Memory B cell (primary cell): Measurements from ENCODE around the gene NR2F6.
A peak's percentile ranks its signal among the peaks of the same experiment; 100 is the strongest.
"Not testable (repeated sequence)": the region's sequence is repeated elsewhere in the genome, so short reads cannot be mapped to it uniquely, and the experiment has no call there.

Experiments used
- ATAC-seq: fragments of 150-1000 bp; cut with Tn5 transposase; 2 replicates; pipeline ENCODE4 v1.10.0; 2021; ENCODE audit warnings: low read depth, mild to moderate bottlenecking, moderate library complexity
- DNase-seq, 2 donors: peaks; one replicate each; pipeline ENCODE4 v3.0.0; 2022; ENCODE audit warnings: low spot score in 2 of 2
- H3K27ac Mint-ChIP-seq: one replicate; pipeline ENCODE4 v1.8.0; 2022; ENCODE audit warnings: mild to moderate bottlenecking, moderate library complexity, mixed read lengths
- H3K27me3 Mint-ChIP-seq: one replicate; pipeline ENCODE4 v1.8.0; 2022; ENCODE audit warnings: mixed read lengths
- H3K36me3 Mint-ChIP-seq: one replicate; pipeline ENCODE4 v1.8.0; 2022; ENCODE audit warnings: mild to moderate bottlenecking, mixed read lengths
- H3K4me1 Mint-ChIP-seq: one replicate; pipeline ENCODE4 v1.8.0; 2022; ENCODE audit warnings: mixed read lengths
- H3K4me3 Mint-ChIP-seq: one replicate; pipeline ENCODE4 v1.8.0; 2022; ENCODE audit warnings: mild to moderate bottlenecking, moderate library complexity, mixed read lengths
- H3K9me3 Mint-ChIP-seq: one replicate; pipeline ENCODE4 v1.8.0; 2022; ENCODE audit warnings: mixed read lengths

NR2F6 gene

GRCh38 chr19:17275441-17276175 is 29.9 kb upstream of the NR2F6 start:
- no peaks in the 10 kb centered on the region for H3K9me3 Mint-ChIP-seq
- no peak overlapping the region for H3K27ac Mint-ChIP-seq
- peaks cover 24% of the 10 kb centered on the region for H3K36me3 Mint-ChIP-seq
- H3K4me1 Mint-ChIP-seq, result no peaks in the 10 kb centered on the region
- no peak for ATAC-seq
- H3K4me3 Mint-ChIP-seq, result no peak overlapping the region
- no peaks in the 10 kb centered on the region for H3K27me3 Mint-ChIP-seq
- no peak for DNase-seq

DNA sequence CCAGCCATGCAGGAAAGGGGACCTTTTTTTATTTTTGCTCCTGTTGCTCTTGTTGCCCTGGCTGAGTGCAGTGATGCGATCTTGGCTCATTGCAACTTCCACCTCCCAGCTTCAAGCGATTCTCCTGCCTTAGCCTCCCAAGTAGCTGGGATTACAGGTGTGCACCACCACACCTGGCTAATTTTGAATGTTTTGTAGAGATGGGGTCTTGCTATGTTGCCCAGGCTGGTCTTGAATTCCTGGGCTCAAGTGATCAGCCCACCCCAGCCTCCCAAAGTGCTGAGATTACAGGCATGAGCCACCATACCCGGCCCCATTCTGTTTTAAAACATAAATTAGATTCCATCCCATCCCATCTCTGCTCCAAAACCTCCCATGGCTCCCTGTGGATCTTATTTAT is 29.2 kb upstream of the NR2F6 start:
- H3K27me3 Mint-ChIP-seq, ATAC-seq: not testable (repeated sequence)

DNA sequence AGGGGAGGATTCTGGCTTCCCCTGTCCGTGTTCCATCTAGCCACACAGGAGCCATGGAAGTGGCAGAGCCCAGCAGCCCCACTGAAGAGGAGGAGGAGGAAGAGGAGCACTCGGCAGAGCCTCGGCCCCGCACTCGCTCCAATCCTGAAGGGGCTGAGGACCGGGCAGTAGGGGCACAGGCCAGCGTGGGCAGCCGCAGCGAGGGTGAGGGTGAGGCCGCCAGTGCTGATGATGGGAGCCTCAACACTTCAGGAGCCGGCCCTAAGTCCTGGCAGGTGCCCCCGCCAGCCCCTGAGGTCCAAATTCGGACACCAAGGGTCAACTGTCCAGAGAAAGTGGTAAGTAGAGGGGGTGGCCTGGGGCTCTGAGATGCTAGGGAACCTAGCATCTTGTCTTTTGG is 23.0 kb upstream of the NR2F6 start:
- Mint-ChIP-seq H3K36me3 (peaks cover 8% of the 10 kb centered on the region), H3K4me1 (peaks cover 7% of the 10 kb centered on the region), H3K9me3 (no peaks in the 10 kb centered on the region), H3K4me3 (peak overlapping the region; percentile 46), H3K27me3 (no peaks in the 10 kb centered on the region), H3K27ac (no peak overlapping the region)
- no peak for DNase-seq
- no peak for ATAC-seq

More for the DNA sequence above, 29.2 kb upstream of the NR2F6 start:
- H3K4me1 Mint-ChIP-seq, H3K9me3 Mint-ChIP-seq, DNase-seq, H3K4me3 Mint-ChIP-seq, H3K27ac Mint-ChIP-seq: not testable (repeated sequence)
- H3K36me3 Mint-ChIP-seq, result peaks cover 26% of the 10 kb centered on the region

- peaks cover 7% of the 10 kb centered on the region for H3K36me3 Mint-ChIP-seq
- peak within 1 kb of the TSS; percentile 72 for H3K4me3 Mint-ChIP-seq
- DNase-seq, result peak; percentile 84 to 96
- H3K4me1 Mint-ChIP-seq, result peaks cover 7% of the 10 kb centered on the region
- no peaks in the 10 kb centered on the region for H3K9me3 Mint-ChIP-seq
- H3K27me3 Mint-ChIP-seq, result no peaks in the 10 kb centered on the region
- peak; percentile 83 for ATAC-seq
- peak within 1 kb of the TSS; percentile 66 for H3K27ac Mint-ChIP-seq
These were observed 21.5 kb upstream of the NR2F6 start, which contains the start of gene BABAM1 for GRCh38 chr19:17266975-17267788. Gene BABAM1, plus strand, starts transcription at chr19:17267443. Its CDS starts 1,364 bp downstream, at chr19:17268807.

GRCh38 chr19:17266589-17266974 is 20.9 kb upstream of the NR2F6 start:
- H3K9me3 Mint-ChIP-seq, result no peaks in the 10 kb centered on the region
- H3K27me3 Mint-ChIP-seq, result no peaks in the 10 kb centered on the region
- peak overlapping the region; percentile 72 for H3K4me3 Mint-ChIP-seq
- peak; percentile 23 for ATAC-seq
- H3K27ac Mint-ChIP-seq, result peak overlapping the region; percentile 66
- peaks cover 7% of the 10 kb centered on the region for H3K4me1 Mint-ChIP-seq
- no peak for DNase-seq
- H3K36me3 Mint-ChIP-seq, result peaks cover 6% of the 10 kb centered on the region

GRCh38 chr19:17266026-17266425 is 20.3 kb upstream of the NR2F6 start:
- peaks cover 2% of the 10 kb centered on the region for H3K36me3 Mint-ChIP-seq
- H3K9me3 Mint-ChIP-seq, result no peaks in the 10 kb centered on the region
- ATAC-seq (no peak), DNase-seq (no peak)
- no peak overlapping the region for H3K27ac Mint-ChIP-seq
- H3K4me3 Mint-ChIP-seq, result peak overlapping the region; percentile 37
- H3K4me1 Mint-ChIP-seq, result peaks cover 8% of the 10 kb centered on the region
- H3K27me3 Mint-ChIP-seq, result no peaks in the 10 kb centered on the region

DNA sequence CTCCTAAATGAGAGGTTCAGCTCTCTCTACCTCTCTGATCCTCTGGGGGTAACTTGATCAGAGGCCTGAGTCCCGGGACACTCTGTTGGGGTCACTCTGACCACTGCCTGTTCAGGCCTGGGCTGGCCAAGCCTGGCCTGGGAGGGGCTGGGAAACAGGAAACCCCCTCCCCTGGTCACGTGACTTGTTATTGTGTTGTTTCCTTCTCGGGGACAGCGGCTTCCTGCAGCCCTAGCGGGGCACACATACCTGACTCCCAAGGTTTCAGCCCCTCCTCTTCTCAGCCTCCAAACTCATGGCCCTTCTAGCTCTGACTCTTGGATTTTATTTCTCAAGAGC is 18.9 kb upstream of the NR2F6 start, which contains the start of gene USHBP1:
Gene USHBP1 (minus strand): TSS at position 105 of the 339 bp plus-strand sequence. CDS start 446 bp downstream, outside the sequence.
- Mint-ChIP-seq H3K4me1 (peaks cover 12% of the 10 kb centered on the region), H3K27ac (no peak within 1 kb of the TSS), H3K9me3 (no peaks in the 10 kb centered on the region), H3K36me3 (no peaks in the 10 kb centered on the region), H3K4me3 (no peak within 1 kb of the TSS), H3K27me3 (no peaks in the 10 kb centered on the region)
- ATAC-seq (no peak), DNase-seq (no peak)

- Mint-ChIP-seq H3K36me3 (no peaks in the 10 kb centered on the region), H3K9me3 (no peaks in the 10 kb centered on the region), H3K4me3 (no peak overlapping the region), H3K27ac (no peak overlapping the region), H3K27me3 (no peaks in the 10 kb centered on the region), H3K4me1 (peaks cover 12% of the 10 kb centered on the region)
- ATAC-seq (no peak), DNase-seq (no peak)
These were observed 18.3 kb upstream of the NR2F6 start for GRCh38 chr19:17263712-17264640.

DNA sequence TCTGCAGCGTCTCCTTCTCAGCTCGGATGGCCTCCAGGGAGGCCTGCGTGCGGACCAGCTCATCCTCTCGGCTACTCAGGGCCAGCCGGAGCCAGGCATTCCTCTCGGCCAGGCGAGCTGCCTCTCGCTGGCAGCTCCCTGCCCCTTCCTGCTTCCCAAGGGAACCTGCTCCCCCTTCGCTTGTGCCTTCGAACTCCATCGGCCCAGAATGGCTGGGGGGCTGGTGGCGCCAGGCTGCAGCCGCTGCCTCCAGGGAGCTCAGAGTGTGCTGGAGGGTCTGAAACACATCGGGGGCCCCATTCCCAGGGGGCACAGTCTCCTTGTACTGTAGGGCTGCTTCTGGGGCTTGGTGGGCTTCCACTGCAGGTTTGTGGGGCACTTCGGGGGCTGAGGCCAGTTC is 16.8 kb upstream of the NR2F6 start:
- H3K36me3 Mint-ChIP-seq, result no peaks in the 10 kb centered on the region
- DNase-seq (no peak), ATAC-seq (no peak)
- H3K4me1 Mint-ChIP-seq, result peaks cover 10% of the 10 kb centered on the region
- H3K27ac Mint-ChIP-seq, result no peak overlapping the region
- no peaks in the 10 kb centered on the region for H3K9me3 Mint-ChIP-seq
- no peaks in the 10 kb centered on the region for H3K27me3 Mint-ChIP-seq
- no peak overlapping the region for H3K4me3 Mint-ChIP-seq

GRCh38 chr19:17260842-17261325 is 15.2 kb upstream of the NR2F6 start:
- ATAC-seq (peak; percentile 100), DNase-seq (peak; percentile 90 to 91)
- Mint-ChIP-seq H3K9me3 (no peaks in the 10 kb centered on the region), H3K36me3 (no peaks in the 10 kb centered on the region), H3K27ac (no peak overlapping the region), H3K4me1 (peaks cover 10% of the 10 kb centered on the region), H3K4me3 (no peak overlapping the region), H3K27me3 (no peaks in the 10 kb centered on the region)

- no peak for ATAC-seq
These were observed 14.2 kb upstream of the NR2F6 start for GRCh38 chr19:17259934-17260333.

GRCh38 chr19:17259118-17259780 is 13.5 kb upstream of the NR2F6 start:
- peaks cover 5% of the 10 kb centered on the region for H3K4me1 Mint-ChIP-seq
- H3K4me3 Mint-ChIP-seq, result no peak overlapping the region
- ATAC-seq (no peak), DNase-seq (no peak)
- H3K9me3 Mint-ChIP-seq, result no peaks in the 10 kb centered on the region
- no peaks in the 10 kb centered on the region for H3K27me3 Mint-ChIP-seq
- H3K27ac Mint-ChIP-seq, result no peak overlapping the region
- no peaks in the 10 kb centered on the region for H3K36me3 Mint-ChIP-seq

More at GRCh38 chr19:17259934-17260333, 14.2 kb upstream of the NR2F6 start:
- Mint-ChIP-seq H3K4me1 (peaks cover 10% of the 10 kb centered on the region), H3K9me3 (no peaks in the 10 kb centered on the region), H3K27ac (no peak overlapping the region), H3K36me3 (no peaks in the 10 kb centered on the region), H3K27me3 (no peaks in the 10 kb centered on the region), H3K4me3 (no peak overlapping the region)
- no peak for DNase-seq

- Mint-ChIP-seq H3K4me1 (peaks cover 5% of the 10 kb centered on the region), H3K27ac (no peak overlapping the region), H3K4me3 (no peak overlapping the region), H3K9me3 (no peaks in the 10 kb centered on the region), H3K27me3 (no peaks in the 10 kb centered on the region), H3K36me3 (no peaks in the 10 kb centered on the region)
- no peak for ATAC-seq
- no peak for DNase-seq
These were observed 10.4 kb upstream of the NR2F6 start for GRCh38 chr19:17256130-17256529.
